Measurements from ENCODE around the gene PPT1. TPM values are rescaled to one million over a fixed set of nuclear protein-coding genes. Genes with fewer than 3 reads are reported as not detected.

PPT1 gene
- polyA plus RNA-seq, 1 of the 3 experiments (the other 2 are of a cell fraction), result 26.0 TPM

- H3K27ac ChIP-seq (ENCODE audit: low read depth in 2 of 2, low read length in 1 of 2), result no peak overlapping the region
- CTCF ChIA-PET, result interaction anchor here (3.8 kb wide), 1 partner anchor 71 kb away, joined by 11 read pairs; no protein-coding TSS in a partner anchor
- DNase-seq, result no peak
- H3K79me2 ChIP-seq (ENCODE audit: insufficient read depth), result no peaks in the 10 kb centered on the region
- H3K9me3 ChIP-seq, result no peaks in the 10 kb centered on the region
- peaks cover 0 to 5% of the 10 kb centered on the region in 2 experiments; a peak in 1 of 4 replicates for H3K4me1 ChIP-seq (ENCODE audit: control insufficient read depth in 1 of 2, insufficient read depth in 2 of 2, low read depth in 1 of 2, low read length in 1 of 2)
- TF ChIP-seq PBX3 (IDR thresholded peaks at IDR 0.05), result no peak
- TF ChIP-seq USF2 (IDR thresholded peaks at IDR 0.05; ENCODE audit: borderline replicate concordance, low read depth, low read length), result no peak
- TF ChIP-seq YY1 (IDR thresholded peaks at IDR 0.05; ENCODE audit: low read depth), result no peak
- no peak for TF ChIP-seq NFIC (IDR thresholded peaks at IDR 0.05; ENCODE audit: borderline replicate concordance)
- TF ChIP-seq RAD21 (IDR thresholded peaks at IDR 0.05; ENCODE audit: low read length), result no peak
- TF ChIP-seq JUND (IDR thresholded peaks at IDR 0.05), result no peak
- TF ChIP-seq TAF1 (IDR thresholded peaks at IDR 0.05; ENCODE audit: borderline replicate concordance, low read depth, low read length), result no peak
- TF ChIP-seq EP300 (IDR thresholded peaks at IDR 0.05; ENCODE audit: borderline replicate concordance in 1 of 2, low read depth in 1 of 2, low read length in 1 of 2), result no peak
- no peak for TF ChIP-seq ELF1 (IDR thresholded peaks at IDR 0.05)
- TF ChIP-seq MXI1 (IDR thresholded peaks at IDR 0.05; ENCODE audit: low read depth, low read length), result no peak
- TF ChIP-seq NRF1 (IDR thresholded peaks at IDR 0.05; ENCODE audit: low read depth, low read length), result no peak
- TF ChIP-seq RXRA (IDR thresholded peaks at IDR 0.05; ENCODE audit: borderline replicate concordance, low read depth), result no peak
- no peaks in the 10 kb centered on the region for H3K27me3 ChIP-seq (ENCODE audit: insufficient read depth)
- no peak overlapping the region for H3K4me2 ChIP-seq
- POLR2A ChIA-PET, result no interaction called here
- H3K4me3 ChIP-seq (ENCODE audit: low read depth in 2 of 2, low read length in 1 of 2), result no peak overlapping the region
- no peaks in the 10 kb centered on the region for H3K9me2 ChIP-seq
- 96% methylated on average over 4 of the region's 4 CpGs for WGBS (ENCODE audit: low lambda C conversion rate)
- H3K36me3 ChIP-seq (replicated peaks in 1 of 2; ENCODE audit: control insufficient read depth in 1 of 2, insufficient read depth in 2 of 2, low read length in 1 of 2), result peaks cover 66 to 83% of the 10 kb centered on the region in 2 experiments
- no peaks in the 10 kb centered on the region for H4K20me1 ChIP-seq (ENCODE audit: insufficient read depth)
- no peak overlapping the region for H3K9ac ChIP-seq
- H3F3A ChIP-seq (replicated peaks; ENCODE audit: insufficient read depth), result peaks cover 49% of the 10 kb centered on the region
- no peak overlapping the region for H2AFZ ChIP-seq (ENCODE audit: low read depth)
Measured at GRCh38 chr1:40073062-40073461, 24.0 kb downstream of the PPT1 start.

- H3K4me2 ChIP-seq, result no peak overlapping the region
- H3K27ac ChIP-seq (ENCODE audit: low read depth in 2 of 2, low read length in 1 of 2), result no peak overlapping the region
- H3F3A ChIP-seq (replicated peaks; ENCODE audit: insufficient read depth), result peaks cover 41% of the 10 kb centered on the region
- no peak overlapping the region for H2AFZ ChIP-seq (ENCODE audit: low read depth)
- H3K36me3 ChIP-seq (replicated peaks in 1 of 2; ENCODE audit: control insufficient read depth in 1 of 2, insufficient read depth in 2 of 2, low read length in 1 of 2), result peaks cover 68 to 82% of the 10 kb centered on the region in 2 experiments
- no peak for DNase-seq
- peaks cover 0 to 4% of the 10 kb centered on the region in 2 experiments; a peak in 1 of 4 replicates for H3K4me1 ChIP-seq (ENCODE audit: control insufficient read depth in 1 of 2, insufficient read depth in 2 of 2, low read depth in 1 of 2, low read length in 1 of 2)
- H3K4me3 ChIP-seq (ENCODE audit: low read depth in 2 of 2, low read length in 1 of 2), result no peak overlapping the region
- H3K9me2 ChIP-seq, result no peaks in the 10 kb centered on the region
- TF ChIP-seq FOXM1 (IDR thresholded peaks at IDR 0.05; ENCODE audit: low read depth) (no peak), NRF1 (IDR thresholded peaks at IDR 0.05; ENCODE audit: low read depth, low read length) (no peak)
- ChIA-PET CTCF (interaction anchor here (1.1 to 3.8 kb wide), 2 partner anchors 14 to 72 kb away, joined by 3 to 11 read pairs; no protein-coding TSS in a partner anchor), POLR2A (no interaction called here)
- no peaks in the 10 kb centered on the region for H3K9me3 ChIP-seq
- H3K27me3 ChIP-seq (ENCODE audit: insufficient read depth), result no peaks in the 10 kb centered on the region
- no peaks in the 10 kb centered on the region for H3K79me2 ChIP-seq (ENCODE audit: insufficient read depth)
- no peak overlapping the region for H3K9ac ChIP-seq
- no peaks in the 10 kb centered on the region for H4K20me1 ChIP-seq (ENCODE audit: insufficient read depth)
Measured at GRCh38 chr1:40072142-40072541, 24.9 kb downstream of the PPT1 start.

Data from SK-N-SH (cell line).